ENCODE data around the gene B3GAT1.

B3GAT1 gene

DNA sequence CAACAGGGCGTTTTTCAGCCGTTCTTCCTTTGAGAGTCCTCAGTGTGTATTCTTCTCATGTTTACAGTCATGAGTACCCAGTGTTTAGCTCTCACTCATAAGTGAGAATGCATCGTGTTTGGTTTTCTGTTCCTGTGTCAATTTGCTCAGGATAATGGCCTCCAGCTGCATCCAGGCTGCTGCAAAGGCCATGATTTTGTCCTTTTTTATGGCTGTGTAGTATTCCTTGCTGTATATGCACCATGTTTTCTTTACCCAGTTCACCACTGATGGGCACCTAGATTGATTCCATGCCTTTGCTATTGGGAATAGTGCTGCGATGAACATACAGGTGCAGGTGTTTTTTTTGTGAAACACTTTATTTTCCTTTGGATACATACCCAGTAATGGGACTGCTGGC is 23.5 kb downstream of the B3GAT1 start:
- Histone ChIP-seq H3K36me3 (ENCODE audit: insufficient read depth, insufficient read length, low read length) (no peaks in the 10 kb centered on the region), H3K27me3 (ENCODE audit: insufficient read depth, insufficient read length) (no peaks in the 10 kb centered on the region), H3K9me3 (ENCODE audit: insufficient read depth, low read length) (no peaks in the 10 kb centered on the region), H3K9ac (ENCODE audit: insufficient read length, low read depth) (no peak overlapping the region), H3K4me3 (ENCODE audit: insufficient read length, low read depth) (no peak overlapping the region), H3K4me1 (ENCODE audit: insufficient read depth, insufficient read length) (peaks cover 4% of the 10 kb centered on the region)
- DNase-seq (ENCODE audit: low read depth, low spot score) = no peak
- TF ChIP-seq ZNF274 (IDR thresholded peaks at IDR 0.05; ENCODE audit: low read depth, low read length) (no peak), SUZ12 (IDR thresholded peaks at IDR 0.05; ENCODE audit: extremely low read depth, insufficient read depth, insufficient read length) (no peak), YY1 (IDR thresholded peaks at IDR 0.05; ENCODE audit: insufficient read depth, insufficient read length) (no peak)

DNA sequence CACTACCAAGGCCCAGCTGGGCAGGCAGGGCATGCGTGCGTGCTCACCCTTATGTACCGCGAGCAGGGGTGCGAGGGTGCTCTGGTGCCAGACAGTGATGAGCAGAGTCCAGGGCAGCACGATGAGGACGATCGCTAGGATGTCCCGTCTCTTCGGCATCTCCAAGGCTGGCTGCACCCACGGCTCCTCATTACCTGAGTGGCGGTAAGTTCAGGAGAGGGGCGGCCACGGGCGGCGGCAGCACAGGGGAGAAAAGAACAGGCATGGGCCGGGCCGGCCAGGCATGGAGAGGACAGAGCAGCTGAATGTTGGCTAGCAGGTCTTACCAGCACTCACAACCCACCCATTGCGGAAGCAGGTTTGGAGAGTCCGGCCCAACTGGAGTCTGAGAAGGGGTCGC is 24.5 kb downstream of the B3GAT1 start:
- DNase-seq (ENCODE audit: low read depth, low spot score) = no peak
- Histone ChIP-seq H3K9ac (ENCODE audit: insufficient read length, low read depth) (no peak overlapping the region), H3K9me3 (ENCODE audit: insufficient read depth, low read length) (no peaks in the 10 kb centered on the region), H3K4me3 (ENCODE audit: insufficient read length, low read depth) (no peak overlapping the region), H3K36me3 (ENCODE audit: insufficient read depth, insufficient read length, low read length) (no peaks in the 10 kb centered on the region), H3K27me3 (ENCODE audit: insufficient read depth, insufficient read length) (no peaks in the 10 kb centered on the region), H3K4me1 (ENCODE audit: insufficient read depth, insufficient read length) (peaks cover 4% of the 10 kb centered on the region)
- TF ChIP-seq YY1 (IDR thresholded peaks at IDR 0.05; ENCODE audit: insufficient read depth, insufficient read length) (no peak), ZNF274 (IDR thresholded peaks at IDR 0.05; ENCODE audit: low read depth, low read length) (no peak)

DNA sequence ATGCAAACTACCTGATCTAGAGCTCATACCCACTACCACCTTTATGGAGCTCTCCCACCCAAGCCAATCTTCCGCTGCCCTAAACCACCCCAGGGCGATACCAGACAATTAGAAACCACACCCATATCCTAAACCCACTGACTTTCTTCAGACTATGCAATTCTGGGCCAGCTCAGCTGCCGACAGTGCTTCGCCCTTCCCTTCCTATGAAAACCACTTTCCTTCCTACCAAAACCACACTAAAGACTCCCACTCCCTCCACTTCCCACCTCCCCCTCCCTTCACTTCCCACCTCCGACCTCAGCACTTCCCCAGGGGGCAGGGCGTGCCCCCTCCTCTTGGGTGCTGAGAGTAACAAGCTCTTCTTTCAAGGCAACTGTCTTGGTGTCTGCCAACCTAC is 25.1 kb downstream of the B3GAT1 start:
- peaks cover 4% of the 10 kb centered on the region for H3K4me1 ChIP-seq (ENCODE audit: insufficient read depth, insufficient read length)
- H3K9ac ChIP-seq (ENCODE audit: insufficient read length, low read depth) = no peak overlapping the region
- H3K36me3 ChIP-seq (ENCODE audit: insufficient read depth, insufficient read length, low read length) = no peaks in the 10 kb centered on the region
- no peaks in the 10 kb centered on the region for H3K27me3 ChIP-seq (ENCODE audit: insufficient read depth, insufficient read length)
- no peak for DNase-seq (ENCODE audit: low read depth, low spot score)
- no peak overlapping the region for H3K4me3 ChIP-seq (ENCODE audit: insufficient read length, low read depth)
- no peak for TF ChIP-seq SUZ12 (IDR thresholded peaks at IDR 0.05; ENCODE audit: extremely low read depth, insufficient read depth, insufficient read length)
- no peak for TF ChIP-seq ZNF274 (IDR thresholded peaks at IDR 0.05; ENCODE audit: low read depth, low read length)
- no peak for TF ChIP-seq YY1 (IDR thresholded peaks at IDR 0.05; ENCODE audit: insufficient read depth, insufficient read length)
- no peaks in the 10 kb centered on the region for H3K9me3 ChIP-seq (ENCODE audit: insufficient read depth, low read length)

DNA sequence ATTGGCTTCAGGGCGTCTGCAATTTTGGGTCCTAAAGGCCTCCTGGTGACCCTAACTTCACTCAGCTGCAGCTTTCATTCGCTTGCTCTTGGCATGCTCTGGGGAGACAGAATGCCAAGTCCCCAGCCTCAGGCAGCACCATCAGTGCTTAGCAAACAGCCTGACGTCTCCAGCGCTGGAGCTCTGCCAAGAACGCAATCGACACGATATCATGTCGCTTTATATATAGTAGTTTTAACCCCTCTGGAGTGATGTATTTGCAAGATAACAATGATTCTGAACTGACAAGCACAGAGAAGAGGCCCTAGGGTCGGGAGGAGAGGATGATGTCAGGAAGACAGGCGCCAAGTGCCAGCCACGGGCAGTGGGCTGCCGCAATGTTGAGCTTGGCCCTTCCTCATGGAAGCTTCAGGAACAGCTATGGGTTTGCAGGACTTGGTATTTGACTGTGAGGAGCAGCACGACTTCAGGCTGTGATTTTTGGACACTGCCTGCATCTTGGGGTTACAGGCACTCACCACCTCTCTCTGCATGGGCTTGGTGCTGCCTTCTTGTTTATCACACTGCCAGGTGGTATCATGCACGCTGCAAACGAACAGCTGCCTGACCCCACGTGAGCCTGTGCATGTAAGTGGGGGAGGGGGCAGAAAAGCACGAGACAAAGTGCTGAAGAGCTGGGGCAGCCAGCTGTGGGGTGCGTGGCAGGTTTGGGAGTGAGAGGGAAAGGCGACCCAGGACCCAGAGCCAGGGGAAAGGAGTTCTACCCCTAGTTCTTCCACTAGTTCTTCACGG is 26.1 kb downstream of the B3GAT1 start:
- Histone ChIP-seq H3K9ac (ENCODE audit: insufficient read length, low read depth) (no peak overlapping the region), H3K4me3 (ENCODE audit: insufficient read length, low read depth) (no peak overlapping the region), H3K27me3 (ENCODE audit: insufficient read depth, insufficient read length) (no peaks in the 10 kb centered on the region), H3K9me3 (ENCODE audit: insufficient read depth, low read length) (no peaks in the 10 kb centered on the region), H3K4me1 (ENCODE audit: insufficient read depth, insufficient read length) (peaks cover 4% of the 10 kb centered on the region), H3K36me3 (ENCODE audit: insufficient read depth, insufficient read length, low read length) (no peaks in the 10 kb centered on the region)
- no peak for TF ChIP-seq SUZ12 (IDR thresholded peaks at IDR 0.05; ENCODE audit: extremely low read depth, insufficient read depth, insufficient read length)
- no peak for TF ChIP-seq ZNF274 (IDR thresholded peaks at IDR 0.05; ENCODE audit: low read depth, low read length)
- no peak for TF ChIP-seq YY1 (IDR thresholded peaks at IDR 0.05; ENCODE audit: insufficient read depth, insufficient read length)
- no peak for DNase-seq (ENCODE audit: low read depth, low spot score)

DNA sequence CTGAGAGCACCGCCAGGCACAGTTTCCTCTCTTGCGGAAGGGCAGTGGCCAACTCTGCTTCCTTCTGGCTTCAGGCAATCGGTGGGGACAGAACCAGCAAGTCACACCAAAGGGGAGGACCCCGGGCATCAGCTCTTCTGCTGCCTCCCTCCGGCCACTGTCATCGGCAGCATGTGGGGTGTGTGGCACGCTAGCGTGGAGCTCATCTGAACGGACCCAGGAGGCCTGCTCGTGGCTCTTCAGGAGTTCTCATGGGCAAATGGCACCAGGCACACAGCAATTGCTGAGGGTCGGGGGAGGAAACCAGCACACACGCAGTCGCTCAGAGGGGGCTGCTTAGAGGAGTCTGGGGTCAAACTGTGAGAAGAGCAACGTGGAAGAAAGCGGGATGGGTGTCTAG is 26.9 kb downstream of the B3GAT1 start:
- no peak for DNase-seq (ENCODE audit: low read depth, low spot score)
- peaks cover 4% of the 10 kb centered on the region for H3K4me1 ChIP-seq (ENCODE audit: insufficient read depth, insufficient read length)
- no peaks in the 10 kb centered on the region for H3K9me3 ChIP-seq (ENCODE audit: insufficient read depth, low read length)

DNA sequence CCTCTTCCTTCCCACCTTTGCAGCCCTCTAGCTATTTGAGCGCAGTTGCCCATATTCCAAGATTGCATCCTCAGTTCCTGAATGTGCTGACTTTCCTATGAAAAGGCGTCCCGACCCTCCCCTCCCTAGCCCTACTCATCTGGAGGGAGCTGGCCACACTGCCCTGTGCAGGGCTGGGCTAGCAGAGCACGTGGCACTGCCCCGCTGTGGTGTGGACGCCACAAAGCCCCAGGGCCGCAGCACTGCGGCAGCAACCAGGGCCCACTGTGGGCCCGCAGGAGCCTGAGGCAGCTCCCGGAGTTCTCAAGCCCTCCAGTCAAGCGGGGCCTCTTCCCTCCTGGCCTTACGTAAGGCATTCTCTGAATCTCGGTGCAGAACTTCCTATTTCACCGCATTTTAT is 27.6 kb downstream of the B3GAT1 start:
- Histone ChIP-seq H3K9me3 (ENCODE audit: insufficient read depth, low read length) (no peaks in the 10 kb centered on the region), H3K4me1 (ENCODE audit: insufficient read depth, insufficient read length) (peaks cover 4% of the 10 kb centered on the region), H3K36me3 (ENCODE audit: insufficient read depth, insufficient read length, low read length) (no peaks in the 10 kb centered on the region), H3K4me3 (ENCODE audit: insufficient read length, low read depth) (no peak overlapping the region), H3K9ac (ENCODE audit: insufficient read length, low read depth) (no peak overlapping the region), H3K27me3 (ENCODE audit: insufficient read depth, insufficient read length) (no peaks in the 10 kb centered on the region)
- TF ChIP-seq SUZ12 (IDR thresholded peaks at IDR 0.05; ENCODE audit: extremely low read depth, insufficient read depth, insufficient read length) (no peak), ZNF274 (IDR thresholded peaks at IDR 0.05; ENCODE audit: low read depth, low read length) (no peak), YY1 (IDR thresholded peaks at IDR 0.05; ENCODE audit: insufficient read depth, insufficient read length) (no peak)
- DNase-seq (ENCODE audit: low read depth, low spot score) = no peak

More for the DNA sequence above, 26.9 kb downstream of the B3GAT1 start:
- TF ChIP-seq ZNF274 (IDR thresholded peaks at IDR 0.05; ENCODE audit: low read depth, low read length) = no peak
- no peak for TF ChIP-seq YY1 (IDR thresholded peaks at IDR 0.05; ENCODE audit: insufficient read depth, insufficient read length)
- no peak for TF ChIP-seq SUZ12 (IDR thresholded peaks at IDR 0.05; ENCODE audit: extremely low read depth, insufficient read depth, insufficient read length)
- Histone ChIP-seq H3K27me3 (ENCODE audit: insufficient read depth, insufficient read length) (no peaks in the 10 kb centered on the region), H3K9ac (ENCODE audit: insufficient read length, low read depth) (no peak overlapping the region), H3K36me3 (ENCODE audit: insufficient read depth, insufficient read length, low read length) (no peaks in the 10 kb centered on the region), H3K4me3 (ENCODE audit: insufficient read length, low read depth) (no peak overlapping the region)

DNA sequence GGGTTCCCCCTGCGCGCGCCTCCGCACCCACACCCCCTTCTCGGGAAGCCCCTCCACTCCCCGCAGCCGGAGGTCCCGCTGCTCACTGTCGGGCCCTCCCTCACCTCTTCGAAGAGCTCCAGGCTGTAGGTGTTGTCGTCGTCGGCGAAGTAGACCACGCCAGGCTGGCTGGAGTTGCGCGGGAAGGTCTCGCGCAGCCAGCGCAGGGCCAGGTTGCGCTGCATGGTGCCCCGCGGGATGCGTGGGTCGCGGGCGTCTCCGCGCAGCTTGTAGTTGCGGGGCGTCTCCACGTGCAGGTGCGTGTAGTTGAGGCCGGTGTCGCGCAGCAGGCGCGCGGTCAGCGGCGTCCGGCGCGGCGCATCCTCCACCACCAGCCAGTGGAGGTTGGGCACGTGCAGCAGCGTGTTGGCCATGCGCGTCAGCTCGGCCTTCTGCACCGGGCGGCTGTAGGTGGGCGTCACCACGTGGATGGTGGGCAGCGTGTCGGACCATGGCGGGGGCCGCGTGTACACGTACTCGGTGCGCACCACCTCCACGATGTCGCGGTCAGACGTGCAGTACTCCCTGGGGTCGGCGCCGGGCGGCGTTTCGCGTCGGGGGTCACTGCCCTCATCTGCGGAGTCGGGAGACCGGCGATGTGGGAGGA is 28.3 kb downstream of the B3GAT1 start:
- Histone ChIP-seq H3K4me3 (ENCODE audit: insufficient read length, low read depth) (no peak overlapping the region), H3K27me3 (ENCODE audit: insufficient read depth, insufficient read length) (no peaks in the 10 kb centered on the region), H3K4me1 (ENCODE audit: insufficient read depth, insufficient read length) (peaks cover 4% of the 10 kb centered on the region), H3K36me3 (ENCODE audit: insufficient read depth, insufficient read length, low read length) (no peaks in the 10 kb centered on the region), H3K9me3 (ENCODE audit: insufficient read depth, low read length) (no peaks in the 10 kb centered on the region), H3K9ac (ENCODE audit: insufficient read length, low read depth) (no peak overlapping the region)
- no peak for TF ChIP-seq ZNF274 (IDR thresholded peaks at IDR 0.05; ENCODE audit: low read depth, low read length)
- TF ChIP-seq YY1 (IDR thresholded peaks at IDR 0.05; ENCODE audit: insufficient read depth, insufficient read length) = no peak
- TF ChIP-seq SUZ12 (IDR thresholded peaks at IDR 0.05; ENCODE audit: extremely low read depth, insufficient read depth, insufficient read length) = no peak
- no peak for DNase-seq (ENCODE audit: low read depth, low spot score)

Data from NT2/D1 (cell line).